ENCODE results near the gene TOGARAM2. TPM values are rescaled to one million over a fixed set of nuclear protein-coding genes. Genes with fewer than 3 reads are reported as not detected.

The TOGARAM2 gene
- total and polyA plus RNA-seq, 2 of the 8 experiments (the other 6 are each of a cell fraction or from before 2014, with no cell fraction given): 0.42 to 1.4 TPM

DNA sequence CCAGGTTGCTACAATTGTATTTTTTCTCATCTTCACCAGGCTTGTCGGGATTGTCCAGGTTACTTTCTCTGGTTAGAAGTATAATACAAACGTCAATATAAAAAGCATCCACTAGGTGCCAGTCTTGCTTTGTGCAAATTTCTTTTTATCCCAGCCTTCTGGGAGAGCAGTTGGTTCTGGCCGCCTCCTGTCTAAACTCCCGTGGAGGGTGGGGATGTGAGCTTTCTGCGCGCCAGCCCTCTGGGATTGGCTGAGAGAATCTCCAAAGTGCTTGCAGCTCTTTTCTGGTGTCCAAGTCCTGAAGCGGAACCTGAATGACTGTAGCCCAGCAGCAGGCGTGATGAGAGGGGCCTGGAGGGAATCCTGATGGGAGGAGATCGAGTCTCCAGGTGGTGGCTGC lies 22.4 kb upstream of the TOGARAM2 start:
- DNase-seq (ENCODE audit: low read depth in 1 of 2, low spot score in 2 of 2) (peak in 1 of 2 experiments; percentile 69), FAIRE-seq (peak; percentile 87)
- ChIA-PET CTCF (ENCODE audit: partially characterized antibody) (interaction anchor here (0.6 to 1.8 kb wide), 34 partner anchors 10 to 1127 kb away, joined by 3 to 8 read pairs (median 3); no protein-coding TSS in a partner anchor), POLR2A (ENCODE audit: partially characterized antibody) (no interaction called here)
- H3K4me2 ChIP-seq (ENCODE audit: insufficient read depth in 1 of 2, low read depth in 2 of 2, low read length in 2 of 2): peak overlapping the region in 1 of 2 experiments; percentile 30; a peak in 1 of 4 replicates
- peak overlapping the region; percentile 77; the same call in 1 of the 2 replicates for H2AFZ ChIP-seq (ENCODE audit: low read length)
- H3K4me1 ChIP-seq (replicated peaks in 1 of 4; ENCODE audit: control insufficient read depth in 3 of 4, insufficient read depth in 4 of 4, low read length in 3 of 4): peaks cover 2 to 4% (median 3%) of the 10 kb centered on the region in 4 experiments; a peak in 3 of 7 replicates
- no peak overlapping the region for H2BK15ac ChIP-seq (ENCODE audit: low read length)
- H2BK20ac ChIP-seq (ENCODE audit: low read length): no peak overlapping the region
- no peak overlapping the region for H3K23ac ChIP-seq (ENCODE audit: insufficient read length)
- no peaks in the 10 kb centered on the region for H3K9me3 ChIP-seq (ENCODE audit: insufficient read depth in 2 of 2, low read depth in 1 of 2, low read length in 1 of 2)
- H4K8ac ChIP-seq (ENCODE audit: extremely low read depth, insufficient read depth, low read length): no peak overlapping the region
- no peak overlapping the region for H3K18ac ChIP-seq (ENCODE audit: extremely low read depth, low read length)
- H3K27me3 ChIP-seq (replicated peaks in 1 of 4; ENCODE audit: control insufficient read depth in 3 of 4, extremely low read depth in 1 of 4, insufficient read depth in 3 of 4, low read length in 3 of 4): no peaks in the 10 kb centered on the region
- no peak overlapping the region for H3K27ac ChIP-seq (ENCODE audit: low read depth, low read length)
- H2BK12ac ChIP-seq (ENCODE audit: low read depth, low read length): no peak overlapping the region
- no peak overlapping the region for H3K56ac ChIP-seq (replicated peaks; ENCODE audit: insufficient read length, low read depth, low read length)
- WGBS, 2 experiments (ENCODE audit: extremely low coverage in 1 of 2, insufficient coverage in 1 of 2, insufficient read length in 1 of 2, insufficient replicate concordance in 2 of 2, low coverage in 1 of 2, low lambda C conversion rate in 2 of 2, missing lambda C conversion rate in 1 of 2): 45% methylated on average over 9 of the region's 9 CpGs; no CpG with 5 or more reads in 1 of the 2 experiments
- no peak overlapping the region for H3K9ac ChIP-seq (replicated peaks in 1 of 4; ENCODE audit: extremely low read depth in 1 of 4, low read depth in 3 of 4, low read length in 3 of 4)
- no peak overlapping the region for H3K4me3 ChIP-seq (ENCODE audit: extremely low read depth in 1 of 4, insufficient read depth in 2 of 4, low read depth in 3 of 4, low read length in 4 of 4)
- no peak overlapping the region for H4K5ac ChIP-seq (ENCODE audit: insufficient read length, low read depth, low read length)
- H3K4ac ChIP-seq (replicated peaks; ENCODE audit: insufficient read length, low read depth, low read length): no peak overlapping the region
- H3K36me3 ChIP-seq (ENCODE audit: control insufficient read depth in 2 of 4, insufficient read depth in 4 of 4, low read length in 3 of 4): no peaks in the 10 kb centered on the region
- no peak overlapping the region for H2AK5ac ChIP-seq (ENCODE audit: low read depth, low read length)
- no peaks in the 10 kb centered on the region for H3K23me2 ChIP-seq (ENCODE audit: low read depth, low read length)
- TF ChIP-seq RXRA (IDR thresholded peaks at IDR 0.05; ENCODE audit: insufficient read depth, low read depth, low read length) (no peak), YY1 (IDR thresholded peaks at IDR 0.05; ENCODE audit: low read depth, low read length) (no peak), CHD1 (IDR thresholded peaks at IDR 0.05; ENCODE audit: low read depth, low read length) (no peak), RAD21 (IDR thresholded peaks at IDR 0.05 in 1 of 2, conservative IDR thresholded peaks at IDR 0.05 in 1 of 2; ENCODE audit: low read depth in 2 of 2, low read length in 2 of 2) (peak; percentile 88 to 93), POLR2A (IDR thresholded peaks at IDR 0.05; ENCODE audit: control extremely low read depth in 1 of 2, low read depth in 2 of 2, low read length in 2 of 2) (no peak)
- TF ChIP-seq, protein P1, sequence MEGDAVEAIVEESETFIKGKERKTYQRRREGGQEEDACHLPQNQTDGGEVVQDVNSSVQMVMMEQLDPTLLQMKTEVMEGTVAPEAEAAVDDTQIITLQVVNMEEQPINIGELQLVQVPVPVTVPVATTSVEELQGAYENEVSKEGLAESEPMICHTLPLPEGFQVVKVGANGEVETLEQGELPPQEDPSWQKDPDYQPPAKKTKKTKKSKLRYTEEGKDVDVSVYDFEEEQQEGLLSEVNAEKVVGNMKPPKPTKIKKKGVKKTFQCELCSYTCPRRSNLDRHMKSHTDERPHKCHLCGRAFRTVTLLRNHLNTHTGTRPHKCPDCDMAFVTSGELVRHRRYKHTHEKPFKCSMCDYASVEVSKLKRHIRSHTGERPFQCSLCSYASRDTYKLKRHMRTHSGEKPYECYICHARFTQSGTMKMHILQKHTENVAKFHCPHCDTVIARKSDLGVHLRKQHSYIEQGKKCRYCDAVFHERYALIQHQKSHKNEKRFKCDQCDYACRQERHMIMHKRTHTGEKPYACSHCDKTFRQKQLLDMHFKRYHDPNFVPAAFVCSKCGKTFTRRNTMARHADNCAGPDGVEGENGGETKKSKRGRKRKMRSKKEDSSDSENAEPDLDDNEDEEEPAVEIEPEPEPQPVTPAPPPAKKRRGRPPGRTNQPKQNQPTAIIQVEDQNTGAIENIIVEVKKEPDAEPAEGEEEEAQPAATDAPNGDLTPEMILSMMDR (IDR thresholded peaks at IDR 0.05; ENCODE audit: control extremely low read depth in 1 of 3, insufficient read depth in 1 of 3, low read depth in 1 of 3, low read length in 3 of 3): peak in 2 of 3 experiments; percentile 55 to 69; a peak in 3 of 4 replicates
- H3K79me2 ChIP-seq (ENCODE audit: control insufficient read depth in 1 of 2, insufficient read depth in 2 of 2, low read length in 2 of 2): no peaks in the 10 kb centered on the region
- no peaks in the 10 kb centered on the region for H4K20me1 ChIP-seq (replicated peaks in 1 of 2; ENCODE audit: control insufficient read depth in 1 of 2, insufficient read depth in 2 of 2, low read length in 2 of 2)
- no peaks in the 10 kb centered on the region for H3K79me1 ChIP-seq (ENCODE audit: low read depth, low read length)
- no peak overlapping the region for H4K91ac ChIP-seq (replicated peaks; ENCODE audit: insufficient read length, low read length)
- H2BK120ac ChIP-seq (replicated peaks; ENCODE audit: low read depth, low read length): no peak overlapping the region
- H3K14ac ChIP-seq (ENCODE audit: insufficient read length): no peak overlapping the region
- H2BK5ac ChIP-seq (ENCODE audit: low read depth, low read length): no peak overlapping the region

All from H1 (cell line).